Stimulated activated CD4-positive, alpha-beta T cell treated with anti-CD3 and anti-CD28 coated beads, Interleukin-4, amount 100 ng/mL, for 4 hours (primary cell): ENCODE results near the gene FBXL19.

Experiments used
- DNase-seq, 2 experiments: peaks; one replicate each; pipeline ENCODE4 v3.0.0-alpha.2; 2020

Gene FBXL19

DNA sequence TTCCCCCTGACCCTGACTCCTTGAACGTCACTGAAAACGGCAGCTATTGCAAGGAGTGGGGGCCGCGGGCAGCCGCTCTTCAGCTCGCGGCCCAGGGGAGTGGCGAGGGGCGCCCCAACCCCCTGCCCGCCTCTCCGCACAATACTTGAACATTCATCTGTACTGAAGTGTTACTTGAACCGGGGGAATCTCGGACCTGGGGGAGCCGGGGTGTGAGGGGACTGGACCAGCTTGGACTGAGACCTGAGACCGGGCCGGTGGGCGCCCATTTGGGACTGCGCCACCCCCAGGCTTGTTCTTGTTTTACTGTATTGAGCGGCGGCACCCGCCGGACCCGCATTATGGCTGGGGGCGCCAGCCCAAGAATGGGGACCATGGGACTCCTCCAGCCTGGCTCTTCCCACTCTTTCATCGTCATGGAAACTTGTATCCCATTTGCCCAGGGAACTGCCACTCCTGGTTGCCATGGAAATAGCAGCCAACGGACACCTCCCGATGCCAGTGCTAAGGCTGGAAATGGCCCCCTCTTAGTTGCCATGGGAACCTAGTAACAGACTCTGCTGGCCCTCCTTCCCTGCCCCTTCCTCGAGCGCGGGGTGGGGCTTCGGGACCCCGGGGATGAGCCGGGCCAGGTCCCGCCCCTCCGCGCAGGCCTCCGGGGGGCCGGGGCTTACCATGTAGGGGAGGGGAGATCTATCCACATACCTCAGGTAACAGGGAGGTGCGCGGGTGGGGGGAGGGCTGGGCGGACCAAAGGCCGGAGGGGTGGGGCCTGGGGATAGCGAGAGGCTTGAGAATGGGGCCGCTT is 24.7 kb downstream of the FBXL19 start:
- DNase-seq = no peak

- no peak for DNase-seq
Measured at GRCh38 chr16:30948667-30949649, 25.6 kb downstream of the FBXL19 start, which contains the start of gene ORAI3. ORAI3 (plus strand) TSS chr16:30949068; CDS start chr16:30949290, 222 bp downstream.

DNA sequence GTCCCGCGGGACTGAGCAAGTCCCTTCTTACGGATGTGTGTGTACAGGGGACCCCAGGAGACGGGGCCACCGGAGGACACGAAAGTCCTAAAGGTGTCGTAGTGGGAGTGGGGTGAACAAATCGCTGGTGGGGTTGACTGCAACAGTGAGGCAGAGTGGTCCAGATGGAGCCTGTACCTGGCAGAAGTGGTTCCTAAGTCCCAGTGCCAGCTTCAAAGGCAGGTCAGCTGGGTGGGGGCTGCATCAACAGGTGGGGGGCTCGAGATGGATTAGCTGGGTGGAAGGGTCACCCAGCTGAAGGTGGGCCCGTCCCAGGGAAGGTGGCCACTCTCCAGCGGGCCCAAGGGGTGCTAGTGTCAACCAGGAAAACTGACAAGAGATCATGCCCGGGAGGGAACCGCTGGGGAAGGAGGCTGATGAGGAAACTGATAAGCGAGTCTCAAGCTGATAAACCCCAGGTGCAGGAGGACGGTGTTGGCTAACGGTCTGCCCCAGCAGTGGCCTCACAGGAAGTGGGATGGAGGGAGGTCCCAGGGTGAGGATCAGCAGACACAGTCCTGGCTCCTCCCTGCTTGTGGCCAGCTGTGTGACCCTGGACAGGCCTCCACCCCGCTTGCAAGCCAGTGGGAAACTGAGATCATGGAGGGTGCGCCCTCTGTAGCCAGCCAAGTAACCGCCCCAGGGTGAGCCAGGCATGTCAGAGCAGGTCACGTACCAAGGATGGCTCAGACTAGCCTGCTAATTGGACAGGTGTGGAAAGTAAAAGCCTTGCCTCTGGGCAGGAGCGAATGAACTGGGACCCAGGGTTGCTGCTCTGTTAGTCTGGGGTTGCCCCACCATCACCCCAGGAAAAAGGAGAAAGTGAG is 26.5 kb downstream of the FBXL19 start:
- DNase-seq = peak in 1 of 2 experiments; percentile 13

GRCh38 chr16:30950516-30951065 is 27.2 kb downstream of the FBXL19 start:
- DNase-seq = no peak

- DNase-seq = no peak
Measured at GRCh38 chr16:30951193-30951592, 27.8 kb downstream of the FBXL19 start.

- no peak for DNase-seq
Measured at GRCh38 chr16:30951750-30952149, 28.4 kb downstream of the FBXL19 start.

- DNase-seq = no peak
Measured at GRCh38 chr16:30953111-30953510, 29.7 kb downstream of the FBXL19 start.

GRCh38 chr16:30953511-30954124 is 30.2 kb downstream of the FBXL19 start:
- DNase-seq = peak; percentile 42 to 55

DNA sequence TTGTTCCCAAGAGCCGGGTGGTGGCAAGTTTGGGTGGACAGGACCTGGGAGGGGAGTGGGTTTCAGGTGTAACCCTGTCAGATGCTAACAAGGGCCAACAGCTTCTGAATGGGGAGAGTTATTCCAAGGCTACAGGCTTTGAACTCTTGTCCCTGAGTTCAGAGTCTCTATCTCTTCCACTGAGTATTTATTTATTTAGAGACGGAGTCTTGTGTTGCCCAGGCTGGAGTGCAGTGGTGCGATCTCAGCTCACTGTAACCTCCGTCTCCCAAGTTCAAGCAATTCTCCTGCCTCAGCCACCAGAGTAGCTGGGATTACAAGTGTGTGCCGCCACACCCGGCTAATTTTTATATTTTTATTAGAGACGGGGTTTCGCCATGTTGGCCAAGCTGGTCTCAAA is 31.6 kb downstream of the FBXL19 start:
- DNase-seq = no peak

GRCh38 chr16:30956601-30957455 is 33.5 kb downstream of the FBXL19 start:
- DNase-seq = peak; percentile 90 to 92

DNA sequence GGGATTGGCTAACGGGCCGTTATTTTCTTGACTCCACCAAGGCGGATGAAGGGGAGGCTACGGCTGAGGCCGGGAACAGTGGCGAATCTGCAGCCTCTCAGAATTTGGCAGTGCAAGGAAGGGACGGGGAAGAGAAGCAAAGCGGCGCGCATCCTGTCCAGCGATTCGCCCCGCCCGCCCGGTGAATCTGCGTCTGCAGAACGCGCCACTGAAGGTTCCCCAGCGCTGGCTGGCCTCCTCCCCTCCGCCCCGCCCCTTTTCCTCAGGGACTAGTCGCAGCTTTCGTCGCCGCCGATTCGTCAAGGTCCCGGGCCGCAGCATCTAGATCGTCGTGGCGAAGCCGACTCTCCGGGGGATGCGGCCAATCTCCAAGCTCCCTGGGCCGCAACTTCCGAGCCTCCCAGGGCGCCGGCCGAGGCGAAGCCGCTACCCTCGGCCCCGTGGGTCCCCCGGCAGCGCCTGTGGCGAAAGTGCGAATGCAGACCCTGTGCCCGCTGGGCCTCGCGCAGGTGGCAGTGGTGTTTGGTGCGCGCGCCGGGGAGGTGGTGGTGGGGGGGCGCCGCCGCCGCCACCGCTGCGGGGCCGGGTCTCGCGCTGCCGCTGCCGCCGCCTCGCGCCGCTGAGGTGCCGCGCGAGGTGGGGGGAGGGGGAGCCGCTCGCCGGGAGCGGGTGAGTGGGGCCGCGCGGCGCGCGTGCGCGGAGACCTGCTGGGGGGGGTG is 34.2 kb downstream of the FBXL19 start, which contains the start of gene SETD1A:
TSS of gene SETD1A (plus strand) at position 299 of the 719 bp plus-strand sequence. CDS start 978 bp downstream, outside the sequence.
- peak; percentile 93 to 97 for DNase-seq

DNA sequence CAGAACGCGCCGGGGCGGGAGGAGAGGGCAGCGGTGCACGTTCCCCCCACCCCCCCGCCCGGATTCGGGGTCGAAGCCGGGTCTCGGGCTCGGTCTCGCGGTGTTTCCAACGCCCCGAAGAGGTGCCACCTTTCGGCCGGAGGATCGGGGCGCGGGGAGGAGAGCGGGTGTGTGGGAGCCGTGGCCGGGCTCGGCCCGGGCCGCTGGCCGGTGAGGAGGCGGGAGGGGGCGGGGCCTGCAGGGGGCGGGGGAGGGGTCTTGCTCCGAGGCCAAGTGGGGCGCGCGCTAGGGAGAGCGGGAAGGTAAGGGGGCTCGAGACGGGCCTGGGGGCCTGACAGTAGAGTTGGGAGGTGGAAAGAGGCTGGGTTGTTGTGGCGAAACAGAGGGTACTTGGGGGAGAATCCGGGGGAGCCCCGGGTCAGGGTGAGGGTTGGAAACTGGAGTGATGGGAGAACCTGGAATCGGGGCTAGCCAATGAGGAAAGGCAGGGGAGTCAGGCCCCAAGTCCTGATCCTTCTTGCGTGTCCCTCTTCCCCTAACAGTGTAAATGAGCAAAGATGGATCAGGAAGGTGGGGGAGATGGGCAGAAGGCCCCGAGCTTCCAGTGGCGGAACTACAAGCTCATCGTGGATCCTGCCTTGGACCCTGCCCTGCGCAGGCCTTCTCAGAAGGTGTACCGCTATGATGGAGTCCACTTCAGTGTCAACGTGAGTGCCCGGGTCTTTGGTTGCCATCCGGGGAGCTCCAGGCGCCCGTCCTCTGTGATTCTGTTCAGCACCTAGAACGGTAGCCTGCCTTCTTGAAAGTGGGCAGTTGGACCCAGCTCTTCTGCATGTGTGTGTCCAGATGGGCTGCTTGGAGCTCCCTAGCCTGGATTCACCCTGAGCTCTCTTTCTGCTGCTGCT is 35.1 kb downstream of the FBXL19 start:
- no peak for DNase-seq

DNA sequence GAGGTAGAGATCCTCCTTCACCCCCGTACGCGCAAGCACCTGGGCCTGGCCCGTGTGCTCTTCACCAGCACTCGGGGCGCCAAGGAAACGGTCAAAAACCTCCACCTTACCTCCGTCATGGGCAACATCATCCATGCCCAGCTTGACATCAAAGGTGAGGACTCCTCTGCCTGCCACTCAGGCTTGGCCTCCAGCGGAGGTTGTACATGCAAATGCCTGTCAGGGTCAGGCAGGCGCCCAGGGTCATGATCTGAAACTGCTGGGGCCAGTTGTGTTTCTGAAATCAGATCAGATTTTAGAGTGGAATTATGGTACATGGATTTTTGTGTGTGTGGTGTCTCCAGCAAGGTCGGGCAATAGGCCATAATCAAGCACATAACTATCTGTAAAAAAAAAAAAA is 38.0 kb downstream of the FBXL19 start:
- no peak for DNase-seq

GRCh38 chr16:30963925-30964511 is 40.6 kb downstream of the FBXL19 start:
- no peak for DNase-seq

GRCh38 chr16:30964574-30965226 is 41.3 kb downstream of the FBXL19 start:
- DNase-seq = no peak

GRCh38 chr16:30965436-30965835 is 42.1 kb downstream of the FBXL19 start:
- DNase-seq = no peak

- DNase-seq = no peak
Measured at GRCh38 chr16:30966033-30966619, 42.8 kb downstream of the FBXL19 start.
